RWPE2 (cell line): Measurements from ENCODE around the gene MED22.
"Not testable (repeated sequence)": the region's sequence is repeated elsewhere in the genome, so short reads cannot be mapped to it uniquely, and the experiment has no call there.

Source experiments
- ATAC-seq: fragments of 200-7000 bp; cut with Tn5 transposase; 3 replicates; pipeline ENCODE4 v1.9.1; 2021; ENCODE audit warnings: low read depth
- DNase-seq: peaks from one replicate; pipeline ENCODE4 v3.0.0-alpha.2; 2020; ENCODE audit warnings: low spot score
- H3K27ac ChIP-seq: fragments of 450-650 bp; 2 replicates; pipeline ENCODE4 v1.5.1; 2017; ENCODE audit warnings: mild to moderate bottlenecking; ENCODE audit not compliant: poor library complexity, severe bottlenecking
- H3K27me3 ChIP-seq: fragments of 250-450 bp; sonication (Bioruptor Pico); 2 replicates; pipeline ENCODE4 v1.5.1; 2021; ENCODE audit warnings: mild to moderate bottlenecking, moderate library complexity; ENCODE audit not compliant: insufficient read depth, poor library complexity, severe bottlenecking
- H3K36me3 ChIP-seq: fragments of 250-450 bp; sonication (Bioruptor Pico); 2 replicates; pipeline ENCODE4 v1.5.1; 2020; ENCODE audit warnings: low read depth, mild to moderate bottlenecking, moderate library complexity
- H3K4me1 ChIP-seq: fragments of 250-450 bp; sonication (Bioruptor Pico); 2 replicates; pipeline ENCODE4 v1.5.1; 2021; ENCODE audit warnings: mild to moderate bottlenecking, moderate library complexity; ENCODE audit not compliant: insufficient read depth, poor library complexity, severe bottlenecking
- H3K4me3 ChIP-seq: fragments of 250-450 bp; sonication (Bioruptor Pico); 2 replicates; pipeline ENCODE4 v1.5.1; 2021; ENCODE audit warnings: mild to moderate bottlenecking, moderate library complexity; ENCODE audit not compliant: severe bottlenecking
- H3K9me3 ChIP-seq: fragments of 250-450 bp; sonication (Bioruptor Pico); 2 replicates; pipeline ENCODE4 v1.5.1; 2021; ENCODE audit warnings: mild to moderate bottlenecking, moderate library complexity; ENCODE audit not compliant: severe bottlenecking
- TF ChIP-seq, protein P1 (sequence below): fragments of 450-650 bp; IDR thresholded peaks from one replicate; pipeline ENCODE4 v1.5.1; 2017; ENCODE audit warnings: mild to moderate bottlenecking, moderate library complexity; ENCODE audit not compliant: poor library complexity, severe bottlenecking

The MED22 gene

DNA sequence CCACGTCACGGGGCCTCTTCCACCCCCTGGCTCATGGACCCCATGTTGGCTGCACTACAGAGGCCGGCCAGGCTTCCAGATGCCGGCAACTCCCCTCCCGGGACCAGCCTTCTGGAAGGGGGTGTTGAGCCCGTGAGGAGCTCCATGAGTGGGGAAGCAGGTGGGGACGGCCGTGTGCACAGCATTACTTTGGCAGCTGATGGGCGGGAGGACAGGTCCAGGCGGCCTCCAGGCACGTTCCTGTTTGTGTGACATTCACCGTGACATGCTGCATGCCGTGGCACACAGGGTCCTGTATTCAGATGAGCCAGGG lies 43.8 kb downstream of the MED22 start:
- Histone ChIP-seq H3K4me1 (no peaks in the 10 kb centered on the region), H3K9me3 (no peaks in the 10 kb centered on the region), H3K27me3 (peaks cover 3% of the 10 kb centered on the region), H3K27ac (no peak overlapping the region), H3K36me3 (no peaks in the 10 kb centered on the region), H3K4me3 (no peak overlapping the region)
- TF ChIP-seq, protein P1, sequence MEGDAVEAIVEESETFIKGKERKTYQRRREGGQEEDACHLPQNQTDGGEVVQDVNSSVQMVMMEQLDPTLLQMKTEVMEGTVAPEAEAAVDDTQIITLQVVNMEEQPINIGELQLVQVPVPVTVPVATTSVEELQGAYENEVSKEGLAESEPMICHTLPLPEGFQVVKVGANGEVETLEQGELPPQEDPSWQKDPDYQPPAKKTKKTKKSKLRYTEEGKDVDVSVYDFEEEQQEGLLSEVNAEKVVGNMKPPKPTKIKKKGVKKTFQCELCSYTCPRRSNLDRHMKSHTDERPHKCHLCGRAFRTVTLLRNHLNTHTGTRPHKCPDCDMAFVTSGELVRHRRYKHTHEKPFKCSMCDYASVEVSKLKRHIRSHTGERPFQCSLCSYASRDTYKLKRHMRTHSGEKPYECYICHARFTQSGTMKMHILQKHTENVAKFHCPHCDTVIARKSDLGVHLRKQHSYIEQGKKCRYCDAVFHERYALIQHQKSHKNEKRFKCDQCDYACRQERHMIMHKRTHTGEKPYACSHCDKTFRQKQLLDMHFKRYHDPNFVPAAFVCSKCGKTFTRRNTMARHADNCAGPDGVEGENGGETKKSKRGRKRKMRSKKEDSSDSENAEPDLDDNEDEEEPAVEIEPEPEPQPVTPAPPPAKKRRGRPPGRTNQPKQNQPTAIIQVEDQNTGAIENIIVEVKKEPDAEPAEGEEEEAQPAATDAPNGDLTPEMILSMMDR: no peak
- DNase-seq (no peak), ATAC-seq (no peak)

DNA sequence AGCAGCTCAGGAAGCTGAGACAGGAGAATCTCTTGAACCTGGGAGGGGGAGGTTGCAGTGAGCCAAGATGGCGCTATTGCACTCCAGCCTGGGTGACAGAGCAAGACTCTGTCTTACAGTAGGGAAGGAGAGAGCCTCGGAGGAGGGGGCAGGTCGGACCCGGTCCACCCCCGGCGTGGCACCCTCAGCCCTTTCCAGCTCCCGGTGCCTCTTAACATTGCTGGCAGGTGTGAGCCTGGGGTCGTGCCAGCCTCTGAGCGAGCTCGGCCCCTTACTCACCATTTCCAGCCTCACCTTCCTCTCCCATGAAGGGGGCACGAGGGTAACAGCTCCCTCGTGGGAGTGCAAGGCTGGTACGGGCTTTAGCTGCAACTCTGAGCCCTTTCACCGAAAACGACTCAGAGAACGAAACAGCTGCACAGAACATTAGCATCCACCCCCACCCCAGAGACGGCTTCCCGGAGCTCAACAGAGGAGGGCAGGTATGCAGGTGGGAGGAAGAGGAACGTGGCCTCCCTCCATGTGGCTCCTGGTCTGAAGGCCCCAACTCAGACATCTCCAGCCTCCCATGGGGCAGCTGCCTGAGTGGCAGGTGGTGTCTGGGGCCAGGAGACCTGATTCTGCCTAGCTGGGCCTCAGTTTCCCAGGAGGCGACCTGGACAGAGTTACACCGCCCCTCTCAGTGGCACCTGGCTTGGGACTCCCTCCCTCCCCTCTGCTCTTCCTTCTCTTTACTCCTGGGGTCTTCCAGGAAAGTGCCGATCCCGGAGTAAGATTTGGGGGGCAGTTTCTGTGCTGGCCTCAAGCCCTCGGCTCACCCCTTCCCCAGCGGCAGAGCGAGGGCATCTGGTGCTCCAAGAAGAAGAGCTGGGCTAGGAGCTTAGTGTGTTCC lies 44.4 kb downstream of the MED22 start:
- Histone ChIP-seq H3K36me3 (no peaks in the 10 kb centered on the region), H3K4me1 (no peaks in the 10 kb centered on the region), H3K27ac (no peak overlapping the region), H3K4me3 (no peak overlapping the region), H3K9me3 (no peaks in the 10 kb centered on the region), H3K27me3 (peaks cover 9% of the 10 kb centered on the region)
- DNase-seq: no peak
- no peak for ATAC-seq
- TF ChIP-seq, protein P1: no peak

DNA sequence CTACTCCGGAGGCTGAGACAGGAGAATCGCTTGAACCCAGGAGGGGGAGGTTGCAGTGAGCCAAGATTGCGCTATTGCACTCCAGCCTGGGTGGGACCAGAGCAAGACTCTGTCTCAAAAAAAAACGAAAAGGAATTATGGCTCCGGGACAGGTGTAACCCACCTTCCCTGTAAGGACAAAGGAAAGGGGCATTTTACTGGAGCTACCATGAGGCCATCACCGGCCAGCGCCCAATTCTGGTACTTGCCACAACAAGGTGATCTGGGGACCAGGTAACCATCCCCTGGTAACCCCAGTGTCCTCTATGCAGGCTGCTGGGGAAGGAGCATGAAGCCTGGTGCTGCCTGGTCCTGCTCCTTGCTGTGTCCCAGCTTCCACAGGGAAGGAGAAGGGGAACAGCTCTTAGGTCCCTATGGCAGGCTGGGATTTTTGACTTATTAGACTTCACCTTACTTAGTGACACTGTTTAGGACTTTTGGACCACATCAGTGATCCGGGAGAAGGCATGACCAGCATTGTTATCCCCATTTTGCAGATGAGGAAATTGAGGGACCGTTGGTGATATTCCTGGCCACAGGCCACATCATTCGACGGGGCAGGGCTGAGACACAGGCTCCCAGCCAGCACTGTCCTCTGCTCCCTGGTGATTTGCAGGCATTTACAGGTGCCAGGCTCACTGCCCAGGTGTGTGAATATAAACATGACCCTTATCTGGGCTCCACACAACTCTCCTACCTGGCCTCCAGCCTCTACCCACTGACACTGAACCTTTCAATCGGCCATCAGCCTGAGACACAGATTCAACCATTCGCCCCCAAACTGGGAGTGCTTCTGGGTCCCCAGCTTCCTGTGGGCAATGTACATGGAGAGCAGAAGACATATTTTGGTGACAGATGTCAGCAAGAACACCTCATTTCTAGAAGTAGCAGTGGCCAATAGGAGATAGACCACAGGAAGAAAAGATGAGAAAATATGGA lies 46.4 kb downstream of the MED22 start:
- no peak for DNase-seq
- H3K36me3 ChIP-seq: no peaks in the 10 kb centered on the region
- no peak overlapping the region for H3K27ac ChIP-seq
- H3K4me3 ChIP-seq: no peak overlapping the region
- H3K4me1 ChIP-seq: no peaks in the 10 kb centered on the region
- peaks cover 21% of the 10 kb centered on the region for H3K27me3 ChIP-seq
- TF ChIP-seq, protein P1: no peak
- no peaks in the 10 kb centered on the region for H3K9me3 ChIP-seq
- no peak for ATAC-seq

DNA sequence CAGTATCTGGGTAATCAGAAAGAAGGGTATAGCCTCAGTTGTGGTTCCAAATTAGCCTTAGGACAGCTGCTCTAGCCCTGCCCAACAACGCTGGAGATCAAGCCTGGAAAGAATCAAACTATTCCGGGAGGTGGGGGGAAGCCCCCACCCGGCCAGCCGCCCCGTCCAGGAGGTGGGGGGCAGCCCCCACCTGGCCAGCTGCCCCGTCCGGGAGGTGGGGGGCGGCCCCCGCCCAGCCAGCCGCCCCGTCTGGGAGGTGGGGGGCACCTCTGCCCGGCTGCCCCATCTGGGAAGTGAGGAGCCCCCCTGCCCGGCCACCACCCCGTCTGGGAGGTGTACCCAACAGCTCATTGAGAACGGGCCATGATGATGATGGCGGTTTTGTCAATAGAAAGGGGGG lies 47.9 kb downstream of the MED22 start:
- H3K27ac ChIP-seq, H3K4me1 ChIP-seq, H3K36me3 ChIP-seq, DNase-seq, H3K9me3 ChIP-seq, ATAC-seq, H3K4me3 ChIP-seq: not testable (repeated sequence)
- H3K27me3 ChIP-seq: peaks cover 26% of the 10 kb centered on the region

DNA sequence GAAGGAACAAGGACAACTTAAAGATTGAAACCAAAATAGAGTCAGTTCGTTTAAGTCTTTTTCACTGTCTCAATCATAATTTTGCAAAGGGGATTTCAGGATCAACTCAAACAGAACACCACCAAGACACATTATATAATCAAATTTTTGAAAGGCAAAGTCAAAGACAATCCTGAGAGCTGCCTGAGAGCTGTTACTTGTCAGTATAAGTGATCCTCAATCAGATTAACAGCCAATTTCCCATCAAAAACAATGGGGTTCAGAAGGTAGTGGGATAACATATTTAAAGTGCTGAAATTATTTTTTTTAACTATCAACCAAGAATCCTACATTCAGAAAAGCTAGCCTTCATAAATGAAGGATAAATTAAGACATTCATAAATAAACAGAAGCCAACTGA lies 53.7 kb downstream of the MED22 start:
- Histone ChIP-seq H3K27me3 (peaks cover 40% of the 10 kb centered on the region), H3K4me1 (no peaks in the 10 kb centered on the region), H3K27ac (no peak overlapping the region), H3K36me3 (no peaks in the 10 kb centered on the region), H3K9me3 (no peaks in the 10 kb centered on the region), H3K4me3 (no peak overlapping the region)
- TF ChIP-seq, protein P1: no peak
- no peak for ATAC-seq
- no peak for DNase-seq
